Uterus (tissue), 2 donors: ENCODE data around the gene CARD16.

Source experiments
- CTCF ChIP-seq, 4 experiments: fragments of 200-600 bp in 2 of 4; fragments of 450-650 bp in 2 of 4; sonication (generic) in 2 of 4; IDR thresholded peaks; one replicate each; pipeline ENCODE4 v1.5.1; 2016 to 2019; ENCODE audit warnings: antibody characterized with exemption in 4 of 4, mild to moderate bottlenecking in 2 of 4, moderate library complexity in 1 of 4
- POLR2A ChIP-seq, 2 donors: fragments of 450-650 bp; IDR thresholded peaks; one replicate each; pipeline ENCODE4 v1.6.1; 2016; ENCODE audit warnings: antibody characterized with exemption in 2 of 2, mild to moderate bottlenecking in 1 of 2, moderate library complexity in 1 of 2

GRCh38 chr11:105003151-105003550 lies 42.0 kb downstream of the CARD16 start:
- TF ChIP-seq CTCF (IDR thresholded peaks at IDR 0.05) (no peak), POLR2A (IDR thresholded peaks at IDR 0.05) (no peak)
